ENCODE data around the gene KRCC1. TPM values are rescaled to one million over a fixed set of nuclear protein-coding genes. Genes with fewer than 3 reads are reported as not detected.

KRCC1 gene
- total and polyA plus RNA-seq, 9 of the 15 experiments (the other 6 are each of a cell fraction or from before 2014, with no cell fraction given): 1.9 to 6.0 (median 2.2) TPM

DNA sequence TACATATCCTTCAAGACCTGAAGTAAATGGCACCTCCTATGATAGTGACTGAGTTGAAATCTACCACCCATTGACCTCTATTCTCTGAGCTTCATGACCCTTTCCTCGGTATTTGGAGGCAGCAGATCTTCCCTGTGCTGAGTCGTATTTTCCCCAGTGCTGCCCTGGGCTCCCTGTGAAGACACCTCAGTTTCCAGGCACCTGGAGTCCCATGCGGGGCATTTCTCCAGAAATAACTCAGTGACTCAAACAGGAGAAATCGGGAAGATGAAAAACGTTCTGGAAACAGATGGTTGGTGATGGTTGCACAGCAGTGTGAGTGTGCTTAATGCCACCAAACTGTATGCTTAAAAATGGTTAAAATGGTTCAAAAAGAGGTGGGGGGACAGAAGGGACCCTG, 30.0 kb upstream of the KRCC1 start (continued):
- TF ChIP-seq, protein P1, sequence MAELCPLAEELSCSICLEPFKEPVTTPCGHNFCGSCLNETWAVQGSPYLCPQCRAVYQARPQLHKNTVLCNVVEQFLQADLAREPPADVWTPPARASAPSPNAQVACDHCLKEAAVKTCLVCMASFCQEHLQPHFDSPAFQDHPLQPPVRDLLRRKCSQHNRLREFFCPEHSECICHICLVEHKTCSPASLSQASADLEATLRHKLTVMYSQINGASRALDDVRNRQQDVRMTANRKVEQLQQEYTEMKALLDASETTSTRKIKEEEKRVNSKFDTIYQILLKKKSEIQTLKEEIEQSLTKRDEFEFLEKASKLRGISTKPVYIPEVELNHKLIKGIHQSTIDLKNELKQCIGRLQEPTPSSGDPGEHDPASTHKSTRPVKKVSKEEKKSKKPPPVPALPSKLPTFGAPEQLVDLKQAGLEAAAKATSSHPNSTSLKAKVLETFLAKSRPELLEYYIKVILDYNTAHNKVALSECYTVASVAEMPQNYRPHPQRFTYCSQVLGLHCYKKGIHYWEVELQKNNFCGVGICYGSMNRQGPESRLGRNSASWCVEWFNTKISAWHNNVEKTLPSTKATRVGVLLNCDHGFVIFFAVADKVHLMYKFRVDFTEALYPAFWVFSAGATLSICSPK (IDR thresholded peaks at IDR 0.05; ENCODE audit: borderline replicate concordance): no peak

DNA sequence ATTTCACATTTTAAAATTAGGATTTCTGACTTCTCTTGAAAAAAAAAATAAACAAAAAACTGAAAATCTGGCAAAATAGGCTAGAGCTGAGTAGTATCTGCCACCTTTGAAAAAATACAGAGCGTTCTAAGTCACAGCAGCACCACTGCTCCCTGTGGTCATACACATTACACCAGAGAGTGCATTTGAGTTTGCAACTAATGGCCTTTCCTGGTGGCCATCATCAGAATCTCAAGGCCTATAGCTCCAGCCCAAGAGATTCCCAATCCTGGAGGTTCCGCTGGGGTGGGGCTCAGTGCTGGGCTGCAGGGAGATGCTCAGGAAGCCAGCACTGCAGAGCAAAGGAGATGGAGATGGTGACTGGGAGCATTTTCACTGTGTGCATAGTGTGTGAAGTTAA, 29.5 kb upstream of the KRCC1 start:
- Histone ChIP-seq H3K4me2 (ENCODE audit: insufficient read depth, low read length) (no peak overlapping the region), H3K9me3 (replicated peaks; ENCODE audit: control insufficient read depth, insufficient read depth, low read depth, low read length) (no peaks in the 10 kb centered on the region), H3K9me1 (ENCODE audit: control insufficient read depth, insufficient read depth, low read length) (no peaks in the 10 kb centered on the region), H3K4me1 (replicated peaks in 1 of 2; ENCODE audit: control insufficient read depth in 2 of 2, insufficient read depth in 2 of 2, low read length in 2 of 2) (0 out of 5 replicates have a peak, but pooled peaks cover 0 to 3% of the 10 kb centered on the region in 2 experiments), H4K20me1 (replicated peaks; ENCODE audit: control insufficient read depth, insufficient read depth, low read length) (no peaks in the 10 kb centered on the region), H3K27ac (ENCODE audit: extremely low read depth, low read depth, low read length) (no peak overlapping the region), H3K36me3 (ENCODE audit: control insufficient read depth, insufficient read depth, low read length) (no peaks in the 10 kb centered on the region), H3K9ac (ENCODE audit: insufficient read depth in 1 of 2, low read depth in 2 of 2, low read length in 2 of 2) (no peak overlapping the region), H3K27me3 (ENCODE audit: control insufficient read depth in 2 of 2, insufficient read depth in 2 of 2, low read length in 2 of 2) (peaks cover 10 to 28% of the 10 kb centered on the region in 2 experiments; a peak in 4 of 5 replicates), H3K4me3 (no peak overlapping the region), H3K79me2 (ENCODE audit: control insufficient read depth, insufficient read depth, low read length) (no peaks in the 10 kb centered on the region), H2AFZ (ENCODE audit: low read depth, low read length) (no peak overlapping the region)
- 21% methylated on average over 2 of the region's 2 CpGs for WGBS (ENCODE audit: insufficient coverage, low coverage, missing lambda C conversion rate)
- ChIA-PET CTCF (ENCODE audit: low intra/inter-chr PET ratio) (no interaction called here), POLR2A (interaction anchor here (0.7 to 1.2 kb wide), 2 partner anchors 12 to 16 kb away, joined by 3 to 4 read pairs; no protein-coding TSS in a partner anchor)
- in situ Hi-C loops (cut with MboI) (no loop called here), intact Hi-C loops (cut with micrococcal nuclease) (no loop called here)
- TF ChIP-seq JUN (IDR thresholded peaks at IDR 0.05; ENCODE audit: borderline replicate concordance, low read depth, low read length): no peak
- no peak for TF ChIP-seq JUN (CRISPR knock-in tag; IDR thresholded peaks at IDR 0.05; ENCODE audit: borderline replicate concordance)
- ATAC-seq (peak; percentile 66), FAIRE-seq (no peak), DNase-seq (ENCODE audit: extremely low read depth in 1 of 4, low spot score in 3 of 4) (peak in 1 of 4 experiments; percentile 15)
- BruUV-seq (replicated peaks): no TSS peak
